ENCODE measurements around the gene C1orf50.

GRCh38 chr1:42736571-42737200 is 30.4 kb upstream of the C1orf50 start:
- TF ChIP-seq EZH2phosphoT487 (IDR thresholded peaks at IDR 0.05; ENCODE audit: insufficient read depth, low read depth) (no peak), EZH2 (IDR thresholded peaks at IDR 0.05; ENCODE audit: insufficient read depth, poor library complexity, severe bottlenecking) (no peak)
